Measurements from ENCODE around the gene ZCCHC14. TPM values are rescaled to one million over a fixed set of nuclear protein-coding genes. Genes with fewer than 3 reads are reported as not detected.

Gene ZCCHC14
- total RNA-seq, 1 donor: 8.2 TPM

- TF ChIP-seq, protein P1, sequence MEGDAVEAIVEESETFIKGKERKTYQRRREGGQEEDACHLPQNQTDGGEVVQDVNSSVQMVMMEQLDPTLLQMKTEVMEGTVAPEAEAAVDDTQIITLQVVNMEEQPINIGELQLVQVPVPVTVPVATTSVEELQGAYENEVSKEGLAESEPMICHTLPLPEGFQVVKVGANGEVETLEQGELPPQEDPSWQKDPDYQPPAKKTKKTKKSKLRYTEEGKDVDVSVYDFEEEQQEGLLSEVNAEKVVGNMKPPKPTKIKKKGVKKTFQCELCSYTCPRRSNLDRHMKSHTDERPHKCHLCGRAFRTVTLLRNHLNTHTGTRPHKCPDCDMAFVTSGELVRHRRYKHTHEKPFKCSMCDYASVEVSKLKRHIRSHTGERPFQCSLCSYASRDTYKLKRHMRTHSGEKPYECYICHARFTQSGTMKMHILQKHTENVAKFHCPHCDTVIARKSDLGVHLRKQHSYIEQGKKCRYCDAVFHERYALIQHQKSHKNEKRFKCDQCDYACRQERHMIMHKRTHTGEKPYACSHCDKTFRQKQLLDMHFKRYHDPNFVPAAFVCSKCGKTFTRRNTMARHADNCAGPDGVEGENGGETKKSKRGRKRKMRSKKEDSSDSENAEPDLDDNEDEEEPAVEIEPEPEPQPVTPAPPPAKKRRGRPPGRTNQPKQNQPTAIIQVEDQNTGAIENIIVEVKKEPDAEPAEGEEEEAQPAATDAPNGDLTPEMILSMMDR (IDR thresholded peaks at IDR 0.05; ENCODE audit: insufficient read depth, low read depth, low read length): no peak
- H3K4me3 ChIP-seq (ENCODE audit: low read depth, low read length): no peak overlapping the region
- no peak for DNase-seq (ENCODE audit: low read depth)
Measured at GRCh38 chr16:87474566-87474996, 18.2 kb downstream of the ZCCHC14 start.

DNA sequence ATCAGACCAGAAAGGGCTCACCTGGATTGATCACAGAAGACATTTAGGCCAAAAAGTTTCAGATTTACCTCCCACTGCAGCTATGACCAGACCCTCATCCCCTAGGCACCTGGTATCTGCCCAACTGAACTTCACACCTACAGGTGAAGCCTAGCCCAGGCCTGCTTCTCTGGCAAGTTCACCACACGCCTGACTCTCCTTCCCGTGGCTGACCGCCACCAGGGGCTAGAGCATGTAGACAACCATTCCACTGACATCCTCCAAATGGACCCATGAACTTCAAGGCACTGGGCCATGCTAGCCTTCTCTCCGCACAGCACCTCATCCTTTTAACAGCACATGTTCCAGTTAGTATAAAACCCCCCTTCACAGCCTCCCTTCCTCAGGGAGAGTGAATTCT lies 18.8 kb downstream of the ZCCHC14 start:
- H3K4me3 ChIP-seq (ENCODE audit: low read depth, low read length): no peak overlapping the region
- TF ChIP-seq, protein P1 (IDR thresholded peaks at IDR 0.05; ENCODE audit: insufficient read depth, low read depth, low read length): no peak
- DNase-seq (ENCODE audit: low read depth): no peak

DNA sequence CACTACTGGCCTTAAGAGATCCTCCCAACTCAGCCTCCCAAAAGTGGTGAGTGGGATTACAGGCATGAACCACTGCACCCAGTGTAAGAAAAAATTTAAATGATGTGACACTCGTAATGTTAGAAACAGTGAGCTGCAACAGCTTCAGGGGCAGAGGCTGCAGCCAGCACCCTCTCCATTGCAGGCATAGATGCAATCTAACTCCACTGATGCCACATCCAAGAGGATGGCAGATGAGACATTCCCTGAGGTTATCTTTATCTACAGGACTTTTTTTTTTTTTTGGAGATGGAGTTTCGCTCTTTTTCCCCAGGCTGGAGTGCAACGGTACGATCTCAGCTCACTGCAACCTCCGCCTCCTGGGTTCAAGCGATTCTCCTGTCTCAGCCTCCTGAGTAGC lies 19.9 kb downstream of the ZCCHC14 start:
- TF ChIP-seq, protein P1 (IDR thresholded peaks at IDR 0.05; ENCODE audit: insufficient read depth, low read depth, low read length): no peak
- no peak overlapping the region for H3K4me3 ChIP-seq (ENCODE audit: low read depth, low read length)
- DNase-seq (ENCODE audit: low read depth): no peak

- DNase-seq (ENCODE audit: low read depth): no peak
- TF ChIP-seq, protein P1 (IDR thresholded peaks at IDR 0.05; ENCODE audit: insufficient read depth, low read depth, low read length): no peak
- H3K4me3 ChIP-seq (ENCODE audit: low read depth, low read length): no peak overlapping the region
Measured at GRCh38 chr16:87472142-87472778, 20.6 kb downstream of the ZCCHC14 start.

DNA sequence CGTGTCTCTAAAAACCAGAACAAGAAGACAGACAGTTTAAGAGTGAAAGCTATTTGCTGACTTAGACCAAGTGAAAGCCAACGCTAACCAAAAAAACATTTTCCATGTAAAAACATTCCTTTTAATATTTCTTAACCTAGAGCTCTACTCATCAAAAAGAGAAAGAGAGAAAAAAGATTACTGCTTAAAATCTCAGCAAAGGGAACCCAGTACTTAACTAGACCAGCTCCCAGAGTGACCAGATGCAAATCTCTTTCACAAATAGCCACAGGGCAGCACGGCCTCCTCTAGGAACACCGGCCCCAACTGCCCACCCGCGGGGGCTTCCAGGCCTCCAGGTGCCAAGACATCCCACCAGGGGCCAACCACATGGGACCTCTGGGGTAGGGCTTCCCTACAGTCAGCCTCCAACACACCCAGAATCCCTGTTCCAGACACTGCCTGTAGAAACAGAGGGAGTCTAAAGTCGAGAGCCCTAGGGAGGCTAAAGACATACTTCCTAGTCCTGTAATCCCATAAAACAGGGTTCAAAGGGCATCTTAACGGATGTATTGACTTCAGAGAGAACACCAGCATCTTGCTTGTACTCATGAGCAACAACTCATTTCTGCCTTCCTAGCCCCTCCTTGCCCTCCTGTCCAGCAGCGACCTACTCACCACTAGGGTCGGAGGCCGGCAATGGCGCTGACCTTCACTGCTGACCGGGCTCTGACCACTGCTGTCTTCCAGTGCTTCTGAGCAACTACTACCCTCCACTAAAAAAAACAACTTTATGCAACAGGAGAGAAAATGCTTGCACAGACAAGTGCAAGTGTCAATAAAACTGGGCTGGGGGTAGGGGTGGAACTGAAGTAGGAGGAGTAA lies 21.3 kb downstream of the ZCCHC14 start:
- no peak overlapping the region for H3K4me3 ChIP-seq (ENCODE audit: low read depth, low read length)

DNA sequence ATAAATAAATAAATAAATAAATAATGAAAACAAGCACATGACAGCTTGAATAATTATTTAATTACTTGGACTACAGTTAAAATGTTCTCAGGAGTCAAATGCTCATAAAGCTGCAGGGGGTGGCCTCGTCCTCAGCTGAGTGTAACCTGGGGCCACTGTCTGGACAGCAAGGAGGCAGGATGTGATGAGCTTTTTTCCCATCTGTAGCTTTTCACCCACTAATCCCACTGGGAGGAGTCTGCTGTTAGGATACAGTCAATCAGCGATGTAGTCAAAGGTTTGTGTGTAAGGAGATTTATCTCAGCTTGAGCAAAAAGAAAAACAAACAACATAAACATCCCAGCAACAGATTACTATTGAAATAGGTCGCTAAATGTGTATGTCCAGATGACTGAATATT lies 22.5 kb downstream of the ZCCHC14 start:
- H3K4me3 ChIP-seq (ENCODE audit: low read depth, low read length): no peak overlapping the region
- DNase-seq (ENCODE audit: low read depth): peak; percentile 85
- TF ChIP-seq, protein P1 (IDR thresholded peaks at IDR 0.05; ENCODE audit: insufficient read depth, low read depth, low read length): no peak

More for the DNA sequence above, 21.3 kb downstream of the ZCCHC14 start:
- TF ChIP-seq, protein P1 (IDR thresholded peaks at IDR 0.05; ENCODE audit: insufficient read depth, low read depth, low read length): no peak
- DNase-seq (ENCODE audit: low read depth): peak; percentile 56

Data from fibroblast of villous mesenchyme (primary cell).